ENCODE measurements around the gene SLC8A1.

Gene SLC8A1

GRCh38 chr2:40363631-40364030, 88.3 kb downstream of the SLC8A1 start:
- no peak for ATAC-seq
- TF ChIP-seq, protein P1, sequence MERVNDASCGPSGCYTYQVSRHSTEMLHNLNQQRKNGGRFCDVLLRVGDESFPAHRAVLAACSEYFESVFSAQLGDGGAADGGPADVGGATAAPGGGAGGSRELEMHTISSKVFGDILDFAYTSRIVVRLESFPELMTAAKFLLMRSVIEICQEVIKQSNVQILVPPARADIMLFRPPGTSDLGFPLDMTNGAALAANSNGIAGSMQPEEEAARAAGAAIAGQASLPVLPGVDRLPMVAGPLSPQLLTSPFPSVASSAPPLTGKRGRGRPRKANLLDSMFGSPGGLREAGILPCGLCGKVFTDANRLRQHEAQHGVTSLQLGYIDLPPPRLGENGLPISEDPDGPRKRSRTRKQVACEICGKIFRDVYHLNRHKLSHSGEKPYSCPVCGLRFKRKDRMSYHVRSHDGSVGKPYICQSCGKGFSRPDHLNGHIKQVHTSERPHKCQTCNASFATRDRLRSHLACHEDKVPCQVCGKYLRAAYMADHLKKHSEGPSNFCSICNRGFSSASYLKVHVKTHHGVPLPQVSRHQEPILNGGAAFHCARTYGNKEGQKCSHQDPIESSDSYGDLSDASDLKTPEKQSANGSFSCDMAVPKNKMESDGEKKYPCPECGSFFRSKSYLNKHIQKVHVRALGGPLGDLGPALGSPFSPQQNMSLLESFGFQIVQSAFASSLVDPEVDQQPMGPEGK (CRISPR knock-in tag; IDR thresholded peaks at IDR 0.05; ENCODE audit: borderline replicate concordance), result no peak
- TF ChIP-seq GLIS3 (CRISPR knock-in tag; IDR thresholded peaks at IDR 0.05), result no peak
- no peak for TF ChIP-seq ZFP30 (CRISPR knock-in tag; IDR thresholded peaks at IDR 0.05)
- no peak for TF ChIP-seq ZC3H10 (CRISPR knock-in tag; IDR thresholded peaks at IDR 0.05)
- TF ChIP-seq CREB5 (CRISPR knock-in tag; IDR thresholded peaks at IDR 0.05; ENCODE audit: low read depth), result no peak
- no peak for TF ChIP-seq ESRRG (CRISPR knock-in tag; IDR thresholded peaks at IDR 0.05)
- TF ChIP-seq RARB (CRISPR knock-in tag; IDR thresholded peaks at IDR 0.05), result no peak
- TF ChIP-seq CSRNP3 (CRISPR knock-in tag; IDR thresholded peaks at IDR 0.05), result no peak
- TF ChIP-seq ARNTL (CRISPR knock-in tag; IDR thresholded peaks at IDR 0.05; ENCODE audit: borderline replicate concordance, low read depth), result no peak
- TF ChIP-seq ISL1 (CRISPR knock-in tag; IDR thresholded peaks at IDR 0.05), result no peak
- TF ChIP-seq, protein P2, sequence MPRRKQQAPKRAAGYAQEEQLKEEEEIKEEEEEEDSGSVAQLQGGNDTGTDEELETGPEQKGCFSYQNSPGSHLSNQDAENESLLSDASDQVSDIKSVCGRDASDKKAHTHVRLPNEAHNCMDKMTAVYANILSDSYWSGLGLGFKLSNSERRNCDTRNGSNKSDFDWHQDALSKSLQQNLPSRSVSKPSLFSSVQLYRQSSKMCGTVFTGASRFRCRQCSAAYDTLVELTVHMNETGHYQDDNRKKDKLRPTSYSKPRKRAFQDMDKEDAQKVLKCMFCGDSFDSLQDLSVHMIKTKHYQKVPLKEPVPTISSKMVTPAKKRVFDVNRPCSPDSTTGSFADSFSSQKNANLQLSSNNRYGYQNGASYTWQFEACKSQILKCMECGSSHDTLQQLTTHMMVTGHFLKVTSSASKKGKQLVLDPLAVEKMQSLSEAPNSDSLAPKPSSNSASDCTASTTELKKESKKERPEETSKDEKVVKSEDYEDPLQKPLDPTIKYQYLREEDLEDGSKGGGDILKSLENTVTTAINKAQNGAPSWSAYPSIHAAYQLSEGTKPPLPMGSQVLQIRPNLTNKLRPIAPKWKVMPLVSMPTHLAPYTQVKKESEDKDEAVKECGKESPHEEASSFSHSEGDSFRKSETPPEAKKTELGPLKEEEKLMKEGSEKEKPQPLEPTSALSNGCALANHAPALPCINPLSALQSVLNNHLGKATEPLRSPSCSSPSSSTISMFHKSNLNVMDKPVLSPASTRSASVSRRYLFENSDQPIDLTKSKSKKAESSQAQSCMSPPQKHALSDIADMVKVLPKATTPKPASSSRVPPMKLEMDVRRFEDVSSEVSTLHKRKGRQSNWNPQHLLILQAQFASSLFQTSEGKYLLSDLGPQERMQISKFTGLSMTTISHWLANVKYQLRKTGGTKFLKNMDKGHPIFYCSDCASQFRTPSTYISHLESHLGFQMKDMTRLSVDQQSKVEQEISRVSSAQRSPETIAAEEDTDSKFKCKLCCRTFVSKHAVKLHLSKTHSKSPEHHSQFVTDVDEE (CRISPR knock-in tag; IDR thresholded peaks at IDR 0.05), result no peak
- no peak for TF ChIP-seq OSR1 (CRISPR knock-in tag; IDR thresholded peaks at IDR 0.05)

DNA sequence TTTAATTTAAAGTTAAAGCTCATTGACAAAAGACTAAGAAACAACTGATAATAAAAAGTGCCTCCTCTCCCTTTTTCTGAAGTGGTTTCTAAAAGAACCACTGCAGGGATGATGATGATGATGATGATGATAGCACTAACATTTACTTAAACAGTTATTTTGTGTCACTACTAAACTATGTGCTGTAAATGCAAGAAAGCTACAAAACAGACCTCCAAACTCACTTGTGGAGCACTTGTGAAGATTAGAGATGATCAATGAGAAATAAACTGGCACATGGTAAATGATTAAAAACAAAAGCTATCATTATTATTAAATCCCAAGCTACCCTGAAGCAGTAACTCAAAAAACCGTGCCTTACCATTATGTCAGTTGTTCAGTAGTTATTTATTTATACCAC, 88.7 kb downstream of the SLC8A1 start:
- TF ChIP-seq ESRRG (CRISPR knock-in tag; IDR thresholded peaks at IDR 0.05), result no peak
- TF ChIP-seq ZNF70 (CRISPR knock-in tag; IDR thresholded peaks at IDR 0.05), result no peak
- no peak for TF ChIP-seq CSDC2 (CRISPR knock-in tag; IDR thresholded peaks at IDR 0.05)
- no peak for ATAC-seq

DNA sequence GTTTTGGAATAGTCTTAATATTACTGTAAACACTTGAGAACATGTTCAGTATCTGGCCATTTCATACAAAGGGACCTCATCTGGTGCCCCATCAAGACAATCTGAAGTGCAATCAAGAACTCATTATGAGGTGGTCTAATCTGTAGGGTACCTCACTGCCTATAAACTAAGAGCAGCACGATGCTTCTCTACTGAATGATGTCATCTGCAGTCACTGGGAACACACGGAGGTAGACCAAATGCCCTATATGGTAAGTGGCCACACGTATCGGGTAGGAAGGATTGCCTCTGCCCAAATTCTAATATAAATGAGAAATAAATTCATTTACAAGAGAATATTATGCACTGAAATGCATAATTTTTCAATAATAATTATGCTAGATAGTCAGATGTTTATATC, 90.4 kb downstream of the SLC8A1 start:
- TF ChIP-seq, protein P2 (CRISPR knock-in tag; IDR thresholded peaks at IDR 0.05), result no peak
- TF ChIP-seq CSRNP3 (CRISPR knock-in tag; IDR thresholded peaks at IDR 0.05) (no peak), ZC3H10 (CRISPR knock-in tag; IDR thresholded peaks at IDR 0.05) (no peak), RARB (CRISPR knock-in tag; IDR thresholded peaks at IDR 0.05) (no peak), ZFP3 (CRISPR knock-in tag; IDR thresholded peaks at IDR 0.05) (no peak), ZNF8 (CRISPR knock-in tag; IDR thresholded peaks at IDR 0.05) (no peak), ZNF565 (CRISPR knock-in tag; conservative IDR thresholded peaks at IDR 0.05; ENCODE audit: low read depth) (no peak), CSDC2 (CRISPR knock-in tag; IDR thresholded peaks at IDR 0.05) (no peak), OSR1 (CRISPR knock-in tag; IDR thresholded peaks at IDR 0.05) (no peak), ARNTL (CRISPR knock-in tag; IDR thresholded peaks at IDR 0.05; ENCODE audit: borderline replicate concordance, low read depth) (no peak), ZNF70 (CRISPR knock-in tag; IDR thresholded peaks at IDR 0.05) (no peak), CREB5 (CRISPR knock-in tag; IDR thresholded peaks at IDR 0.05; ENCODE audit: low read depth) (no peak), ESRRG (CRISPR knock-in tag; IDR thresholded peaks at IDR 0.05) (no peak)
- ATAC-seq, result no peak

Measured in SK-N-SH treated with all-trans-retinoic acid at 6 μM for 48 hours (cell line).